Hepatocyte (in vitro differentiated cells): Measurements from ENCODE around the gene GPR35. TPM values are rescaled to one million over a fixed set of nuclear protein-coding genes. Genes with fewer than 3 reads are reported as not detected.

Experiments used
- DNase-seq: peaks from one replicate; pipeline ENCODE4 v3.0.0-alpha.2; 2016; ENCODE audit warnings: low spot score
- H2AFZ ChIP-seq: fragments of 200-600 bp; sonication (generic); 2 replicates; pipeline ENCODE4 v1.6.0; 2016; ENCODE audit warnings: antibody characterized with exemption, mild to moderate bottlenecking
- H3K27ac ChIP-seq: fragments of 200-600 bp; sonication (generic); 2 replicates; pipeline ENCODE4 v1.5.1; 2016; ENCODE audit warnings: mild to moderate bottlenecking
- H3K27me3 ChIP-seq: fragments of 200-600 bp; sonication (generic); 2 replicates; pipeline ENCODE4 v1.6.1; 2016
- H3K36me3 ChIP-seq: fragments of 200-600 bp; sonication (generic); replicated peaks from 2 replicates; pipeline ENCODE4 v1.5.1; 2016; ENCODE audit warnings: low read depth; ENCODE audit not compliant: insufficient read depth
- H3K4me1 ChIP-seq: fragments of 200-600 bp; sonication (generic); 2 replicates; pipeline ENCODE4 v1.5.1; 2016; ENCODE audit warnings: mild to moderate bottlenecking, moderate library complexity; ENCODE audit not compliant: insufficient read depth
- H3K4me2 ChIP-seq: fragments of 200-600 bp; sonication (generic); 2 replicates; pipeline ENCODE4 v1.6.0; 2016
- H3K4me3 ChIP-seq: fragments of 200-600 bp; sonication (generic); 2 replicates; pipeline ENCODE4 v1.5.1; 2016; ENCODE audit warnings: mild to moderate bottlenecking
- H3K79me2 ChIP-seq: fragments of 200-600 bp; sonication (generic); 2 replicates; pipeline ENCODE4 v1.6.0; 2017; ENCODE audit warnings: mild to moderate bottlenecking
- H3K9me2 ChIP-seq: fragments of 200-600 bp; sonication (generic); replicated peaks from 2 replicates; pipeline ENCODE4 v1.6.0; 2017; ENCODE audit warnings: mild to moderate bottlenecking; ENCODE audit not compliant: insufficient read depth
- H3K9me3 ChIP-seq: fragments of 200-600 bp; sonication (generic); 2 replicates; pipeline ENCODE4 v1.5.1; 2016; ENCODE audit warnings: low read depth, mild to moderate bottlenecking
- H4K20me1 ChIP-seq: fragments of 200-600 bp; sonication (generic); 2 replicates; pipeline ENCODE4 v1.6.0; 2016; ENCODE audit warnings: mild to moderate bottlenecking; ENCODE audit not compliant: insufficient read depth, poor library complexity, severe bottlenecking
- CTCF ChIP-seq: fragments of 200-600 bp; sonication (generic); IDR thresholded peaks from 2 replicates; pipeline ENCODE4 v1.5.1; 2016; ENCODE audit warnings: antibody characterized with exemption, mild to moderate bottlenecking; ENCODE audit not compliant: poor library complexity
- EZH2 ChIP-seq: fragments of 200-600 bp; sonication (generic); IDR thresholded peaks from 2 replicates; pipeline ENCODE4 v1.6.1; 2016; ENCODE audit warnings: antibody characterized with exemption, mild to moderate bottlenecking, borderline replicate concordance
- EZH2phosphoT487 ChIP-seq: fragments of 200-600 bp; sonication (generic); IDR thresholded peaks from one replicate; pipeline ENCODE4 v1.6.1; 2018; ENCODE audit warnings: antibody characterized with exemption, mild to moderate bottlenecking, low read depth, moderate library complexity; ENCODE audit not compliant: unreplicated experiment, severe bottlenecking
- WGBS: methylation state at CpG from one replicate; pipeline ENCODE4 v1.1.6; 2016; ENCODE audit warnings: low lambda C conversion rate; ENCODE audit errors: missing lambda C conversion rate; 5-methylcytosine and 5-hydroxymethylcytosine counted together
- polyA plus RNA-seq: library from polyadenylated mRNA; unstranded; fragments of >200 nt; fragmentation: Nextera tagmentation; extraction: Ambion mirVana; gene quantifications from 2 replicates; pipeline ENCODE4 v1.2.1, GENCODE V29; 2016
- total RNA-seq: library from RNA; depleted of rRNA; stranded (reverse); fragments of >200 nt; gene quantifications from 2 replicates; pipeline ENCODE4 v1.2.3, GENCODE V29; 2014

GPR35 gene
- total and polyA plus RNA-seq, 2 experiments from 2014 or later, result 10.5 to 14.7 TPM

- no peaks in the 10 kb centered on the region for H3K9me2 ChIP-seq
- H3K4me2 ChIP-seq, result no peak overlapping the region
- H3K9me3 ChIP-seq, result no peaks in the 10 kb centered on the region
- H4K20me1 ChIP-seq, result no peaks in the 10 kb centered on the region
- DNase-seq, result no peak
- H3K27me3 ChIP-seq, result no peaks in the 10 kb centered on the region
- no peaks in the 10 kb centered on the region for H3K36me3 ChIP-seq
- no peak overlapping the region for H3K27ac ChIP-seq
- TF ChIP-seq EZH2phosphoT487 (no peak), EZH2 (no peak), CTCF (no peak)
- no peaks in the 10 kb centered on the region for H3K79me2 ChIP-seq
- WGBS, result 80% methylated on average over 34 of the region's 37 CpGs
- H3K4me3 ChIP-seq, result no peak overlapping the region
- peaks cover 4% of the 10 kb centered on the region for H3K4me1 ChIP-seq
- H2AFZ ChIP-seq, result no peak overlapping the region
These were observed 2.6 kb upstream of the GPR35 start for GRCh38 chr2:240622531-240623235.

- Histone ChIP-seq H3K4me3 (no peak overlapping the region), H4K20me1 (no peaks in the 10 kb centered on the region), H3K79me2 (no peaks in the 10 kb centered on the region), H3K4me2 (no peak overlapping the region), H2AFZ (no peak overlapping the region), H3K9me2 (no peaks in the 10 kb centered on the region), H3K27ac (no peak overlapping the region), H3K27me3 (no peaks in the 10 kb centered on the region), H3K4me1 (peaks cover 4% of the 10 kb centered on the region), H3K36me3 (no peaks in the 10 kb centered on the region), H3K9me3 (no peaks in the 10 kb centered on the region)
- WGBS, result 96% methylated on average over 4 of the region's 10 CpGs
- DNase-seq, result no peak
- TF ChIP-seq CTCF (no peak), EZH2 (no peak), EZH2phosphoT487 (no peak)
These were observed 1.7 kb upstream of the GPR35 start for GRCh38 chr2:240623531-240624010.

- WGBS, result 77% methylated on average over 20 of the region's 24 CpGs
- H3K9me2 ChIP-seq, result no peaks in the 10 kb centered on the region
- no peak for TF ChIP-seq CTCF
- no peak for TF ChIP-seq EZH2phosphoT487
- TF ChIP-seq EZH2, result no peak
- no peaks in the 10 kb centered on the region for H3K36me3 ChIP-seq
- no peak overlapping the region for H3K4me2 ChIP-seq
- H3K79me2 ChIP-seq, result no peaks in the 10 kb centered on the region
- no peak overlapping the region for H3K27ac ChIP-seq
- no peak for DNase-seq
- H2AFZ ChIP-seq, result no peak overlapping the region
- H4K20me1 ChIP-seq, result no peaks in the 10 kb centered on the region
- no peaks in the 10 kb centered on the region for H3K27me3 ChIP-seq
- no peaks in the 10 kb centered on the region for H3K9me3 ChIP-seq
- no peak overlapping the region for H3K4me3 ChIP-seq
- peaks cover 4% of the 10 kb centered on the region for H3K4me1 ChIP-seq
These were observed 1.0 kb upstream of the GPR35 start for GRCh38 chr2:240624011-240624949.
